Cardiac septum (tissue), 1 donor: ENCODE data around the gene FUZ. TPM values are rescaled to one million over a fixed set of nuclear protein-coding genes. Genes with fewer than 3 reads are reported as not detected.

ENCODE experiments used
- DNase-seq: peaks from one replicate; pipeline ENCODE4 v3.0.0-alpha.2; 2020; ENCODE audit warnings: low spot score
- intact Hi-C: fragments of 100-400 bp; cut with DNase I; formaldehyde crosslinking; loops from one replicate; pipeline ENCODE4 v1.14.0; 2022
- total RNA-seq: library from RNA; stranded (reverse); fragmentation: NEBNext Ultra II Directional; extraction: Animal tissue kit (Norgen Biotek cat#: 25700); gene quantifications from one replicate; pipeline ENCODE4 v1.2.1, GENCODE V29; 2021
- donor health status: DM: no; HTN: no; CAD: no.

Gene FUZ
- total RNA-seq, 1 donor from 2014 or later, result 13.7 TPM

GRCh38 chr19:49809941-49810389 lies 3.1 kb downstream of the FUZ start:
- intact Hi-C loops, result loop anchor here (5.0 kb wide), 3 partner anchors 43 to 128 kb away; partner anchors contain the start of genes AP2A1 and PNKP

GRCh38 chr19:49809160-49809940 lies 3.7 kb downstream of the FUZ start:
- DNase-seq, result peak; percentile 84
- intact Hi-C loops, result loop anchor here (5.0 kb wide), 1 partner anchor 127 kb away; no protein-coding TSS in a partner anchor

More at GRCh38 chr19:49809941-49810389, 3.1 kb downstream of the FUZ start:
- DNase-seq, result no peak

DNA sequence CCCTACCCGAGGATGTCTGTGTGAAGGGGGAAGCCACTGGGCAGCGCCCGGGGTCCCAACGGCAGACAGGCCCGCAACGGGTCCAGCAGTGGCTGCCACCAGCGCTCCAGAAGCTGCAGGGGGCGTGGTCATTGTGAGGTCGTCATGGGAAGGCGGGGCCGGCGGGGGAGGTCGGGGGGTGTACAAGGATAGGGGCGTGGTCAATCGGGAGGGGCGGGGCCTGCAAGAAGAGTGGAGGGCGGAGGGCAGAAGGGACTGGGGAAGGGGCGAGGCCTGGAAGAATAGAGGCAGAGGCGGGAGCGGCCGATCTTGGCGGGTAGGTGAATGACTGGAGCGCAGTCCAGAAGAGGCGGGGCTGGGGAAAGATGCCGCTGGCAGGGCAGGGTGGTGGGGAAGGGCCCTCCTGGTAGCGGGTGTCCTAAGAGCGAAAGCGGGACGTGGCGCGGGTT lies 4.4 kb downstream of the FUZ start:
- DNase-seq, result peak; percentile 97
- intact Hi-C loops, result loop anchor here (5.0 kb wide), 1 partner anchor 126 kb away; no protein-coding TSS in a partner anchor

DNA sequence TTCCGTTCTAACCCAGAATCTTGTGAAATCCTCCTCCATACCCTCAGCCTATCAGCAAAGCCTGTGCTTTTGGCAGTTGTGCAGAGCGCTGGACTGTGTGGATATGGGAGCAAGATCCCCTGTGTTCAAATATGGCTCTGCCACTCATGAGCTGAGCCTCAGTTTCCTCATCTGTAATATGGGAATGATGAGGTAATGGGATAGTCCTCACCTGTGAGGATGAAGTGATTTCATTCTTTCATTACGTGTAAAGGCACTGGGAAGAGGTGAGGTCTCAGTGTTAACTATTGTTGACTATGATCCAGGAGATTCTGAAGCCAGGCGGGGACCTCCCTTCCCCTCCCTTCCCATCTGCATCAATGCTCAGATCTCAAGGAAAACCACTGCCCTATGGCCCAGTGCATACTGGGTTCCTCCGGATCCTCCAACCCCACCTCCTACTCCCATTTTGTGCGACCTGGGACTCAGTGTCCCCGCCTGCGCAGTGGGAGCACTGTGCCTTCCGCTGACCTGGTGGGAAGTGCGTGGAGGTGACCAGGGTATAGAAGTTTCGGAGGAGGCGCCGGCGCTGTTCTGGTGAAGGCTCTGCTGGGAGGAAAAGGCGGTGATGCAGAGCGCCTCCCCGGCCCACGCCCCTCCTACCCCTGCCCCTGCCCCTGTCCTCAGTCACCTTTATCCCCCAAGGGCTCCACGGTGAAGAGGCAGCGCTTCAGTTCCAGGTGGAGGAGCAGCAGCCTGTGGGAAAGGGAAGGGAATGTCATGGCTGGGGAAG lies 5.0 kb downstream of the FUZ start:
- DNase-seq, result no peak
- intact Hi-C loops, result loop anchor here (5.0 kb wide), 1 partner anchor 126 kb away; no protein-coding TSS in a partner anchor

GRCh38 chr19:49807058-49807903 lies 5.8 kb downstream of the FUZ start:
- intact Hi-C loops, result loop anchor here (5.0 kb wide), 1 partner anchor 125 kb away; no protein-coding TSS in a partner anchor
- DNase-seq, result no peak

DNA sequence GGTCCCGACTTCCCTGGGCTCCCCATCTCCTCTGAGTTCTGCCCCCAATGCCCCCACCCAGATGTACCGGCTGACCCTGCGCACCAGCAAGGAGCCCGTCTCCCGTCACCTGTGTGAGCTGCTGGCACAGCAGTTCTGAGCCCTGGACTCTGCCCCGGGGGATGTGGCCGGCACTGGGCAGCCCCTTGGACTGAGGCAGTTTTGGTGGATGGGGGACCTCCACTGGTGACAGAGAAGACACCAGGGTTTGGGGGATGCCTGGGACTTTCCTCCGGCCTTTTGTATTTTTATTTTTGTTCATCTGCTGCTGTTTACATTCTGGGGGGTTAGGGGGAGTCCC lies 6.5 kb downstream of the FUZ start:
- DNase-seq, result no peak
- intact Hi-C loops, result loop anchor here (5.0 kb wide), 1 partner anchor 124 kb away; no protein-coding TSS in a partner anchor

DNA sequence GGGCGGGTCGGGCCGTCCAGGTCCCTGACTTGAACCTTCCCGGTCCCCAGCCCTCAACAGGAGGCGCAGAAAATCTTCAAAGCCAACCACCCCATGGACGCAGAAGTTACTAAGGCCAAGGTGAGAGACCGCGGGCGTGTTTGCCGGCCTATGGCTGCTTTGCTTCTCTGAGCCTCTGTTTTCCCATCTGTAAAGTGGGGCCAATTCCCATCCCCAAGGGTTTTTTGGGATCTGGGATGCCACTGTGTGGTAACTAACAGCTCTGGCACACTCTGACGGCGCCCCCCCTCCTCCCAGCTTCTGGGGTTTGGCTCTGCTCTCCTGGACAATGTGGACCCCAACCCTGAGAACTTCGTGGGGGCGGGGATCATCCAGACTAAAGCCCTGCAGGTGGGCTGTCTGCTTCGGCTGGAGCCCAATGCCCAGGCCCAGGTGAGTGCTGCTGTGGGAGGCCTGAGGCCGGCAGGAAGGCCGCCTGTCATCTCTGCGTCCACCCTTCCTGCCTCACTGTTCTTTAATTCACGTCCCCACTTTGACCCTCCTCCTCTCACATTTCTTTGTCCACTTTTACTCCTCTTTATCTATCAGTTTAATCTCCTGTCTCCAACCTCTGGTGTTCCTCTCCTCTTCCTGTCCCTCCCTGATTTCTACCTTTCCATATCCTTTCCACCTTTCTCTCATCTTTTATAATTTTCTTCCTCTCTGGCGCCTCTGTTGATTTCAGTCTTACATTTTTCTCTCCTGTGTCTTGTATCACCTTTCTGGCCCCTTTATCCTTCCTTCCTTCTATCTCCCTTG lies 7.1 kb downstream of the FUZ start:
- intact Hi-C loops, result loop anchor here (5.0 kb wide), 1 partner anchor 124 kb away; no protein-coding TSS in a partner anchor
- no peak for DNase-seq

DNA sequence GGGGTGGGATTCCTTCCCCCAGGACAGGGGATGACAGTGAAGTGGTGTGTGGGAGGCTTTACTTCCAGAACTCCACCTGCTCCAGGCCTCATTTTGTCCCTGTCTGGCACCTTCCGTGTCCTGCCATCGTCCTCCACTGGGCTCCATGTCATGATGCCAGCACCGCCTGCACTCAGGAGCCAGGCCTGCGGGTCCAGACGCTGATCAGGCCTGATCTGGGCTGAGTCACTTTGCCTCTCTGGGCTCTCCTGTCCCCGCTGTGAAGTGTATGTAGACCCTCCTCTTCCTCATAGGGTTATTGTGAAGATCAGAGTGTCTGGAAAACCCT lies 9.6 kb downstream of the FUZ start:
- no peak for DNase-seq
- intact Hi-C loops, result no loop called here

GRCh38 chr19:49802836-49803528 lies 10.1 kb downstream of the FUZ start:
- no peak for DNase-seq
- intact Hi-C loops, result no loop called here

GRCh38 chr19:49801966-49802661 lies 11.0 kb downstream of the FUZ start:
- DNase-seq, result peak; percentile 92
- intact Hi-C loops, result no loop called here

GRCh38 chr19:49801401-49801888 lies 11.6 kb downstream of the FUZ start:
- no peak for DNase-seq
- intact Hi-C loops, result no loop called here

GRCh38 chr19:49800771-49801170 lies 12.3 kb downstream of the FUZ start:
- no peak for DNase-seq
- intact Hi-C loops, result no loop called here

DNA sequence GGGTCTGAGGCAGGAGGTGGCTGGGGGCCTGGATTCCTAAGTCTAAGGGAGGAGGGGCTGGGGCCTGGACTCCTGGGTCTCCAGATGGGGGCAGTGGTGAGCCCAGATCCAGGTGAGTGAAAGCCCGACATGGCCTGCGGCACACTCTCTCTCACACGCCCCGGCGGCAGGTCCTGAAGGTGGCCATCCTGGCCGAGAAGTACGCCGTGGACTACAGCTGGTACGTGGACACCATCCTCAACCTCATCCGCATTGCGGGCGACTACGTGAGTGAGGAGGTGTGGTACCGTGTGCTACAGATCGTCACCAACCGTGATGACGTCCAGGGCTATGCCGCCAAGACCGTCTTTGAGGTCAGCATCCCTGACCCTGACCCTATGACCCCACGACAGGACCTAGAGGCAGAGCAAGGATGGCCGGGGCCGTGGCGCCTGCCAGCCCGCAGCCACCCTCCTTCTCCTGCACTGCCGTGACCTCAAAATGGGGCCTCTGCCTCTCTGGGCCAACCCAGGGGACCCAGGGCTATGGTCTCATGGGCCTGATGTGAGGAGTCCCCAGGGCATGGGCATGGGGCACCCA lies 13.2 kb downstream of the FUZ start:
- no peak for DNase-seq
- intact Hi-C loops, result no loop called here

- intact Hi-C loops, result no loop called here
- no peak for DNase-seq
Measured at GRCh38 chr19:49799271-49799797, 13.8 kb downstream of the FUZ start.

GRCh38 chr19:49798574-49798973 lies 14.5 kb downstream of the FUZ start:
- no peak for DNase-seq
- intact Hi-C loops, result no loop called here

GRCh38 chr19:49795615-49796014 lies 17.5 kb downstream of the FUZ start:
- intact Hi-C loops, result no loop called here
- DNase-seq, result no peak

DNA sequence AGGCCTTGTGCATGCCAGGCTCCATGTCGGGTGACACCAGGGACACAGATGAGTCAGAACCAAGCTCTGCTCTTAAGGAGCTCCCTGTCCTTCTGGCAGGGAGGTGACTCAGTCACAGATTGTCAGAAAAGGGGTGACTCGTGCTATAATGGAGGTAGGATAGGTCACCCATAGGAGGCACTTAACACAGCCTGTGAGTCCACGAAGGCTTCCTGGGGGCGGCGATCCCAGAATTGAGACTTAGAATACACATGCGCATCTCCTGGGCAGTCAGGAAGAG lies 19.6 kb downstream of the FUZ start:
- intact Hi-C loops, result no loop called here
- DNase-seq, result no peak
